HG03354 (cell line): ENCODE measurements around the gene EPOP.

ENCODE experiments used
- ATAC-seq: cut with Tn5 transposase; IDR thresholded peaks from one replicate; pipeline ENCODE4 v1.9.1; 2021; ENCODE audit warnings: mild to moderate bottlenecking; ENCODE audit not compliant: unreplicated experiment, poor library complexity, severe bottlenecking

EPOP gene

GRCh38 chr17:38706505-38707216 is 31.9 kb upstream of the EPOP start:
- no peak for ATAC-seq

GRCh38 chr17:38705803-38706504 is 31.2 kb upstream of the EPOP start:
- ATAC-seq, result no peak

GRCh38 chr17:38705523-38705802 is 30.7 kb upstream of the EPOP start:
- ATAC-seq, result no peak

- peak; percentile 28 for ATAC-seq
Observed at GRCh38 chr17:38704606-38705522, 30.1 kb upstream of the EPOP start, which contains the start of gene MLLT6. TSS of gene MLLT6 (plus strand) at chr17:38705273. CDS start at chr17:38705633, 360 bp downstream.

- ATAC-seq, result peak; percentile 34
Observed at GRCh38 chr17:38703742-38704605, 29.2 kb upstream of the EPOP start.

- ATAC-seq, result peak; percentile 10
Observed at GRCh38 chr17:38702916-38703741, 28.4 kb upstream of the EPOP start.

GRCh38 chr17:38702166-38702915 is 27.6 kb upstream of the EPOP start:
- peak; percentile 33 for ATAC-seq

- peak; percentile 31 for ATAC-seq
Observed at GRCh38 chr17:38701504-38702165, 26.9 kb upstream of the EPOP start.

- ATAC-seq, result no peak
Observed at GRCh38 chr17:38698760-38699159, 24.0 kb upstream of the EPOP start.

GRCh38 chr17:38697061-38697820 is 22.5 kb upstream of the EPOP start:
- ATAC-seq, result no peak

GRCh38 chr17:38693700-38694329 is 19.1 kb upstream of the EPOP start:
- no peak for ATAC-seq

GRCh38 chr17:38691154-38691553 is 16.4 kb upstream of the EPOP start:
- no peak for ATAC-seq

GRCh38 chr17:38690386-38690785 is 15.6 kb upstream of the EPOP start:
- ATAC-seq, result no peak

GRCh38 chr17:38687286-38687685 is 12.5 kb upstream of the EPOP start:
- ATAC-seq, result no peak

GRCh38 chr17:38685491-38685890 is 10.7 kb upstream of the EPOP start:
- no peak for ATAC-seq

- no peak for ATAC-seq
Observed at GRCh38 chr17:38681096-38681495, 6.3 kb upstream of the EPOP start.
